ENCODE data around the gene CRACR2A.

CRACR2A gene

DNA sequence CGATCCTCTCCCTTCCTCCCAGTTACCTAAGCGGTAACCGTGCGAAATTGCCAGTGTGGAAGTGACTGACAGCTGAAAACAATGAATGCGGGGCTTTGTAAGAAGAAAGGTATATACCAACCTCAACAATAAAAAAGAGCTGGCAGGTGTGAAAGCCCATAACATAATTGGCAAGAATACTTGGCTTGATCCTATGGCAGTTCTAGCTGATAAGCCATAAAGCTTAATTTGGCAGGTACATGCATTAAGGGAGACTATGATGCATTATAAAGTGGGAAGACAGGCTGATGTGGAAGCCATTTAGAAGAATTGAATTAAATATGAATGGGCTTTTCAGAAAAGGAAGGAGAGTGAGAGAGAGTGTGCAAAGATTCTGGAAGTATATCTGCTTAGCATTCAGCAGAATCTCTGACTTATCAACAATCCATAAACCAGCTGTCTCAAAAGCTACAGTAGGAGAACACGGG is 71.3 kb downstream of the CRACR2A start:
- no peak for DNase-seq

DNA sequence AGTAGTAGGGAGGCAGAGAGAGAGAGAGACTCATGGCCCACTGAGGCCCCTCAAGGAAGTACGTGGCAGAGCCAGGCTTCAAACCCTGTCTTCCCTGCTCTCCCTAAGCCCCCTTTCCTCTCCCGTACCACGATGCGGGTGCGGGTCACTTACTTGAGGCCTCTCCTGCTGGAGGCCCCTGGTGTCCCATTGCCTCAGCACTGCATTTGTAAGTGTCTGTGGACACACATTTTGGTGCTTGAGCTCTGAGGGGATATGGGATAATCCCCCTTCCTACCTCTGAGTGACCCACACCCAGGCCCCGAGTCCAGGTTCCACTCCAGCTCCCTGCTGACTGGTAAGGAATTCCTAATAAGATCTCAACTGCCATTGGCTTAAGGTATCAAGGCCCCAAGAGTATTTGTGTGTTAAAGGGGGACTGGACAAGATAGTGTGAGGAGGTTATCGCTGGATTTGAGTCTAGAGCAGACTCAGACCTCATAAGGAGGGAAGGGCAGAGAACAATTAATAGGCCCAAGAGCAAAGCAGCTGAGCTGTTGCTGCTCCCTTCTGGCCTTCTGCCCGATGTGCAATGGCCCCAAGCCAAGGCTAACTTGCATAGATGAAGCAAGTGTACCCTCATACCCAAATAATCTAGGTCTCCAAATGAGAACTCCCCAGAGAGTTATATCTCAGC is 71.9 kb downstream of the CRACR2A start:
- DNase-seq, result no peak

DNA sequence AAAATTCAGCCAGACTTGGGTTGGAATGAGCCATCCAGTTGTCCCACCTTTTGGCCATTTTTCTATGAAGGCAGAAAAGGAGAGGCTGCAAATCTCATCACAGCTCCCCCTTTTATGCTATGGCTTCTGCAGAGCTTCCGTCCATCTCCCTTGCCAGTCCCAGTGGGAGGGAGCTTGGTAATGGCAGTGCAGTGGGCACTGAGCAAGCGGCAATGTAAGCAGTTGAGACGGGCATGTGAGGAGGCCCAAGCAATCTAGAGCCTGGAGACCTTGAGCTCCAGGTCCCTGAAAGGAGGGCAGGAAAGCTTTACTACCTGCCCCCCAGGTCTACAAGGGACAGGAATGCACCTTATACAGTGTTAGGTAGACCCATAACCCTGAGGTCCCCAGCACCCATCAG is 73.1 kb downstream of the CRACR2A start:
- DNase-seq, result no peak

DNA sequence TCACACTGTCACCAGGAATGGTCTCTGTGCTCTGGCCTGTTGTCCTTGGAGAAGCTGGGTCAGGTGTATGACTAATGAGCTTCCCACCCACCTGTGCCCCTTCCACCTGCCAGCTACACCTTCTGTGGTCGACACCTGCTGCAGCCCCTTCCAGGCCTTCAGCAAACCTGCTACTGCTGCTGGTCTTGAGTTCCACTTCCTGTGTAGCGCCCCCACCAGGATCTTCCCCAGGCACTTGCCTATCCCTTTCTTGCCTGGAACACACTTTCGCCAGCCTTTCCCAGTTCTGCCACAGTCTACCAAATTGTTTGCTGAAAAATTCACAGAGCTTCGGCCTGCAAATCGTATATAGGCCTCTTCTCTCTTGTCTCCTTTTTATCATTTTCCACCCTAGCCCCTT is 75.3 kb downstream of the CRACR2A start:
- DNase-seq, result no peak

DNA sequence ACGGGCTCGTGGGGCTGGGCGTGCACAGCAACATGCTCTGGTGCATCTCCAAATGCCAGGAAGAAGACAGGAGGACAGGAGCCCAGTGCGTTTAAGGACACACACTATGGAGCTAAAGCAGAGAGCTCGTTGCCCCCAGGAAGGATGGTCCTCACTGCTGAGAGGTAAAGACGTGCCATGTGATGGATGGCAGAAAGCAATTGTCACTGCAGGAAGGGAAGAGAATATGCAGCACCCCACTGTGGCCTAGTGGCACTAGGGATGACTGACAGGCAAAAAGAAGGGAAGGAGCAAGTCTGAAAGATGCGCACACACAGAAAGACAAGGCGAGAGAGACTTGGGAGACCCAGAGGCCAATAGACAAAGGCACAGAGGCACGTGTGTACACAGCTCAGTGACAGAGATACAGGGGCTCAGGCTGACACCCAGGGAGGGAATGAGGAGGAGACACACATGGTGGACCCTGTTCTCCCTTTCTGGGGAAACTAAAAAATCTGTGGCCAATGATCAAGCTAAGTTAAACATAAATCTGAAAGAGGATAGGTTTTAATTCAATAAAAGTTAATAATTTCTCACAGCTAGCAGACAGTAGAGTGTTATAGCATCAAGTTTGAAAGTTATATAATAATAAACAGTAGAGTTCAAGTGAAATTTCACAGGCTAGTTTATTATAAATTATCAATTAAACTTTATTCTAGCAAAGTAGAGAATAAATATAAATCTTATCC is 78.8 kb downstream of the CRACR2A start:
- no peak for DNase-seq

DNA sequence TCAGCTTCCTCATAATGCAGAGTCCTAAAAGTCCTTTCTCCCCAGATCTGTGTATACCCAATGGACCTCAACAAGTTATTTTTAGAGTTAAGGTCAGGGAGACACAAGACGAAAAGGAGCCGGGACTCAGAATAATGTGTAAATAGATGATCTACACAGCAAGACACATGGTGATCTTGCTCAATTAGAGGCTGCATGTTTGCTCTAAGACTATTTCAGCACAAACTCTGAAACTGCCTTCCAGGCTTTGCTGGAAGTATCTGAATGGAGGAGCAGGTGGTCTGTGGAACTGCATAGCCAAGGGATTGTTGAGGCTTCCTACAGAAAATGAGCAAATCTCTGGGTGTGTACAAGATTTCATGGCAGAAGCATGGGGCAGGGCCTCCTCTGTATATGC is 80.8 kb downstream of the CRACR2A start:
- DNase-seq, result no peak

DNA sequence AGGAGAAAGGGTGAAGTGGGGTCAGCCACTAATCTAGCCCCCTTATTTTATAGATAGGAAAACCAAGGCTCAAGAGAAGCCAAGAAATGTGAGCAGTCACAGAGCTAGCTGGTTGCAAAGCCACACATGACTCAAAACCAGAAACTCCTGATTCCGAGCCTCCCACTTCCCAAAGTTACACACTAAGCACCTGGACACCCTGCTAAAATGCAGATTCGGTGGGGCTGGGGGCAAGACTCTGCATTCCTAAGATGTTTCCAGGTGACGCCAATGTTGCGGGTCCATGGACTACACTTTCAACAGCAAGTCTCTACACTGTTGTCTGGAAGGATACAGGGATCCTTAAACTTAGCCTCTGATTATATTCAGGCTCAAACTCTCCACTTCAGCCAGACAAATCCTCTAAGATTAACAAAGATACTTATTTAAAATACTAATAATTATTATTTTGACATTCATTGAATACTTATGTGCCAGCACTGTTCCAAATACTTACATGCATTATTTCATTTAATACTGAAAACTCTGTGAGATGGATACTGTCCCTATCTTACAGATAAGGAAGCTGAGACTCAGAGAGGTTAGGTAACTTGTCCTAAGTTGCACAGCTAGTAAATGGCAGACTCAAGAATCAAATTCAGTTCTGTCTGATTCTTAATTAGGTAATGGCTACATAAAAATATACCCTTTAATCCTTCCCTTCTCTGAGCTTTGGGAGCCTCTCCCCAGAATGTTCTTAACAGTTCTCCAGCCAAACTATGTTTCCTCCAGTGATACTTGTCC is 81.4 kb downstream of the CRACR2A start:
- DNase-seq, result no peak

DNA sequence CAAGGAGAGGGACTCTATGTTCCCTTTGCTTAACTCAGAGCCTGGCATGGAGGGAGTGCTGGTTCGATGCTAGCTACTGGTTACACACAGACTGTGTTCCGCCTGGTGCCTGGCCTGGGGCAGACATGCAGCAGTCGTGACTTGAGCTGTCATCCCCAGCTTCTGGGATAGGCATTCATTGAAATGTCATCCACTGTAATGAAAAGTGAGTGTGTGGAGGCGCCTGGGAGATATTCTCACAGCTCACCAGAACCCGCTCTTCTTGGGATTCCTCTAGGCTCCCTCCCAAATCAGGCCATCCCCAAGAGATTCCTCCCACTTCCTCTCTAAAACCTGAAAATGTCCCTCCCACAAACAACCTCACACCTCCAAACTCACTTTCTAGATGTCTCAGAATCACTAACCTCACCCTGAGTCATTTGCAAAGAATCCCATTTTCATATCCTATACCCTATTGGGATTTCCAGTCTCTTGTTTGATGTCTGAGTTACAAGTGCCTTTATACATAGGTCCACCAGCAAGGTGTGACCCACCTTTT is 82.8 kb downstream of the CRACR2A start:
- DNase-seq, result peak in 1 of 2 donors; percentile 7

DNA sequence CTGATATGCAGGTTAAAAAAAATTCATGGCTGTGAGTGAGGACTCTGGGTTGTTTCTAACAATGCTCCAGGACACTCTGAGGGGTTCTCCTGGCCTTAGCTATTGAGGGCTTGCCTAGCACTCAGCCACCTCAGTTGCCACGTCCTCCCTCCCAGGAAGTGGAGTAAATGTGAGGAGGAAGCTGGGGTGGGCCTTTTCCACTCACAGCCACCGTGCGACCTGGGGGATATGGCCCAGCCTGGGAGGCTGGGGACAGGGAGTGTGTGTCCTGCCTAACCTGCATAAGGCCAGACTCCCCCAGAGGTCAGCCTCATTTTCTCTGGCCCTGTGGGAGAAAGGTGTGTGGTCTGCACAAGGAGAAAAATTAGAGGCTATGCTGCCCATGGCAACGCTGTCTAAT is 83.3 kb downstream of the CRACR2A start:
- DNase-seq, result no peak

DNA sequence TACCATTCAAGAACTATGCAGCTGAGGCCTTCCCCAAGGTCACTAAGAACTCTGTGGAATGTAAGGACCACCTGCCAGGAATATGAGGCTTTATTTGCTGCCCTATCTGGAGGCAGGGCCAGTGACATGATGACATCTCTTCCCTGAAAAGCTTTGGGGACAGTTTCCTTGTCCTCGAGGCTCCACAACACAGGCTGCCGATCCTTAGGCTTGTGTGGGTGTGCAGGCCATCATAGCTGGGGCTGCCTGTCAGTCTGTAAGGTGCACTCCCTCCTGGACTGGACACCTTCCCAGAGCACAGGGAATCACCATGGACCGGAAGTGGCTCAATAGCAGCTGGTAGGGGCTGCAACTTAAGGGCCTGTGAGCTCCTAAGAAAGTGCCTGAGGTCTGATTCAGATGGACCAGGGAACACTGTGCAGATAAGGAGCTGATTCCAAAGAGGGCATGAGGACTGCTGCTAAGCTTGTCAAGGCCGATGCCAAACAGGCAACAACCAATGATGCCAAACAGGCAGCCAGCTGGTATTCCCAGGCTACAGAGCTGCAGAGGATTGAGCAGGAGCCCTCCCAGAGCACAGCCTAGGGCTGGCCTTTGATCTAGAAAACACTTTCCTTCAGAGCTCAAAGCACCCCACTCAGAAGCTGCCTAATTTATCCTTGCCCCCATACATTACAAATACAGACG is 84.3 kb downstream of the CRACR2A start:
- no peak for DNase-seq

DNA sequence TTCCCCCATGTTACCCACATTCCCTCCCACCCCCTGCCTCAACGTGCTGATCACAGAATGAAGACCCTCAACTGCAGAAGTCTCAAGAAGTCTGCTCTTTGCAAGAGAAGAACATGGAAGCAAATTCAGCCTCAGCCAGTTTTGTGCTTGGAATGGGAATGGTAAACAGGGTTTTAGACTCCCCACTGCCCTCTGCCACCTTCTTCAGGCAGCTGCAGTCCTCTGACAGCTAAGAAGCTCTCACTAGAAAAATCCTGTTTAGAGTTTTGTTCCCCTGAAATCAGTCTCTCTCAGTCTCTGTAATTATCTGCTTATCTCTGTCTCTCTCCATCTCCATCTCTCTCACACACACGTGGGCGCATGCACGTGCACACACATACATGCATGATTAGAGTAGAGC is 85.4 kb downstream of the CRACR2A start:
- no peak for DNase-seq

DNA sequence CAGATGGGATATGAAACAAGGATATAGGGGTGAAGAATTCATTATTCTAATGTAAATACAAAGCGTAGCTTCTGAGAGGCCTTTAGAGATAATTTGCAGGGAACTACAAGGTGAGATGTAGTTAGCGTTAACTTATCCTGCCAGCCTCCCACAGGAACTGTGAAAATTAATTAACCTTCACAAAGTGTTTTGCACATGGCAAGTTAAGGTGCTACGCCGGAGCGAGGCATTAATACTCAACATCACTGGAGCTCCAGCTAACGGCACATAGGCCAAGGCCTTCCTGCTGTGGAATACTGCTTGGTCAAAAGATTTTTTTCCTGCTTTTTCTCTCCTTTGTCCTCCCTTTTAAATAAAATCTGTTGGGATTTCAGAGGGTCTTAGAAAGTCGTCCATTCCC is 86.5 kb downstream of the CRACR2A start:
- DNase-seq, result no peak

DNA sequence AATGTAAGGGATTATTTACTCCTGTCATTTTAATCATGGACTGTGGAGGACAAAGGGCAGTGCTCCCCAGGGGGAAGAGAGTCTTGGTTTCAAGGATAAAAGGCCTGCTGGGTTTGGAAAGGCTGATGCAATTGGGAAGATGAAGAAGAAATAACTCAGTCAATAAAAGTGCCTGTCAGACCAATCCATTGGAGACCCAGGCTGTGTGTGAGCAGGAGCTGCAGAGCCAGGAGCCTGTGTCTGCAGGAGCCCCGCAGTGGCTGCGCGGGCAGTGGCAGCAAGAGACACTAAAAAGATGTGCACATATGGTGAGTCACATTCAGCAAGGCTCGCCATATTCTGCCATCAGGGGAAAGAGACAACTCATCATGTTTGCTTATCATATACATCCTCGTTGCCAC is 90.4 kb downstream of the CRACR2A start:
- no peak for DNase-seq

DNA sequence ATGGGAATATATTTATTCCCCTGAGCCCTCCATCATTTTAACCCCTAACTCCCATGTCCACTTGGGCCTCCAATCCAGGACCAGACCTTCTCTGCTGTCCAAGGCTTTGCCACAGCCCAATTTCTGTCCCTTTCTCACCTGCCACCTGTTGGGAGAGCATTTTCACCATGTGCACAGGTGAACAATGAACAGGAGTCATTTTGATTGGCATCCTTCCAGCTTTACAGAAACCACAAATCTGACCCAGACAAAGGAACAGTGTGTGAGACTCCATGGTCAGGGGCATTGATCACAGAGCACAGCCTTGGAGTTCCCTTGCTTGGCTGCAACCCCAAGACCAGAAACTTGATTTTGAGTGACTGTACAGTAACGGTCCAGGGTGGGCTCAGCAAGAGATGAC is 91.9 kb downstream of the CRACR2A start:
- no peak for DNase-seq

DNA sequence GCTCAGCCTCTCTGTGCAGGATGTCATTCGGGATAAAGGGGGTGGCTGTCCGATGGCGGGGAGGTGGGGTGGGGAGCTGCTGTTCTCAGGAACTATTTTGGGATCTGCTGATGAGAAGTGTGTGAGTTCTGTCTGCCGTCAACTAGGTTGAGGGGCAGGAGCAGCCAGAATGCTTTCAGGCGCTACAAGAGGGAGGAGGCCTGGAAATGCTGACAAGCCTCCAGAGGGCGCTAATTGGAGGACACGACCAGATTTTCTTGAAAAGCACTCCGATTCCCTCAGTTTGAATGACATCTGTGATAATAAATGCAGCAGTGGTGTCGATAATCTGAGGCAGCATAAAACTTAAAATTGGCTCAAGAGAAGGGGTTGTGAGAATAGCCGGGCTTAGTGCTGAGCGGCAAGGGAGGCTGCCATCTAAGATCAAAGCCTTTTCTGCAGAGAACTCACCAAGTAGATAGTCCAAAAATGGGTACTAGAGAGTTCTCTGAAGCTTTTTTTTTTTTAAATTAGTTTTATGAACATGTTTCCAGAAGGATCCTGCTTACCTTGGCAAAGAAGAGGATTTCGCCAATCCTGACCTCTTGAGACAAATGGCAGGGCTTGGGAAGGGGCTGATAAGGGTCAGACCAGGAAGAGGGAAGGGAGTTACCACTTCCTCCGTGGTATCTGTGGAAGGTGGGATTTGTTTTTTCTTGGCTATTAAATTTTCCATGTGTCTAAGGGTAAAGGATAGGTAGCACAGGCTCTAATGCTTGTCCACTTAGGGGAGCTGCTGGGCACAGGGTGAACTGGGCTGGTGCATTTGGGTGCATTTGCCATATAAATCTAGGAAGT is 94.4 kb downstream of the CRACR2A start:
- DNase-seq, result peak in 1 of 2 donors; percentile 25

DNA sequence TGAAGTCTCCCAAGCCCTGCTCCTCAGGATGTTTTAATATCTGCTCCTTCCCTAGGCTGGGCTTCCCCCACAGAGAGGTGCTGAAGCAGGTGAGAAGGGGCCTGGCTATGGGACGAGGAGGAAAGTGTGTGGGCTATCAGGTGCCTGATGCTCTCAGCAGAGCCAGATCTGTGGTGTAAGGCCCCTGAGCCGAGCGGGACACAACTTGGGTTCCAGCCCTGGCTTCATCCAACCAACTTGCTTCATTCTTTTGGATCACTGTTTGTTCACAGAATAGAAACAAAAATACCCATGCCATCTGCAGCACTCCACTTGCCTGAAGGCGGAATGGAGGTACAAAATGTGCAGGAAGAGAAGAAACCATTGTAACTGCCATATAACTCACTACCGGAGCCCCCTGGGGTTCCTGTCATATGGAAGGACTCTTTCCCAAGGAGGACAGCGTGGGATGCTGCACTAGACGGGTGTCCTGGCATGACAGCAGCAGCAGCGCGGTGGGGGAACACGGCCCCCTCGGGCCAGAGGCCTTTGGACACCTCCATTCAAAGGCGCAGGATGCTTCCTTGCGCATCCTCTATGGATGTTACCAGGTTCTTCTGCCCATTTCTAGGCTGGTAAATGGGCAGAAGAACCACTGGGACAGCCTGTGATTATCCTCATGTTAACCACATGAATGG is 95.8 kb downstream of the CRACR2A start:
- DNase-seq, result no peak

DNA sequence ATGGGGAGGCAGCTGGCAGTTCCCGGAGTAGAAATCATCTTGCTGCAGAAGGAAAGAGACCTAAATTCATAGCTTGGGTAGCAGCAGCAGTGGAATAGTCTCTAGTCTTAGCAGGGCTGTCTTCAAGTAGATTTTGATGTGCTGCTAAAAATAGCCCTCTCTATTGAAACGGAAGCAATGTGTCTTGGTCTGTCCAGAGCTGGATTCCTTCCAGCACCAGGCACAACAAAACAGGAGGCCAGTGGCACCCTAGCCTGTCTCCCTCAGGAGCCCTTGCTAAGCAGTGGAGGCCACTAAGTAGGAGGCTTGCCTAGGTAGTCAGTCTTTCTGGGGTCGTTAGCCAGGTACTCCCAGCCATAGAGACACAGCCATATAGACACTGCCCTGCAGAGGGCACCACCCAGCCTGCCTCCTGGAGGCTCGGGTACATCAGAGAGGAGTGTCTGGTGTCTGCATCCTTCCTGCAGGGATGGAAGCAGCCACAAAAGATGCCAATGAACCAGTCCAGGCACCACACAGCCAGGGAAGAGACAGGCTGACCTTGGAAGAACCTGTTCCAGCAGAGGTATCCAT is 97.5 kb downstream of the CRACR2A start:
- no peak for DNase-seq

DNA sequence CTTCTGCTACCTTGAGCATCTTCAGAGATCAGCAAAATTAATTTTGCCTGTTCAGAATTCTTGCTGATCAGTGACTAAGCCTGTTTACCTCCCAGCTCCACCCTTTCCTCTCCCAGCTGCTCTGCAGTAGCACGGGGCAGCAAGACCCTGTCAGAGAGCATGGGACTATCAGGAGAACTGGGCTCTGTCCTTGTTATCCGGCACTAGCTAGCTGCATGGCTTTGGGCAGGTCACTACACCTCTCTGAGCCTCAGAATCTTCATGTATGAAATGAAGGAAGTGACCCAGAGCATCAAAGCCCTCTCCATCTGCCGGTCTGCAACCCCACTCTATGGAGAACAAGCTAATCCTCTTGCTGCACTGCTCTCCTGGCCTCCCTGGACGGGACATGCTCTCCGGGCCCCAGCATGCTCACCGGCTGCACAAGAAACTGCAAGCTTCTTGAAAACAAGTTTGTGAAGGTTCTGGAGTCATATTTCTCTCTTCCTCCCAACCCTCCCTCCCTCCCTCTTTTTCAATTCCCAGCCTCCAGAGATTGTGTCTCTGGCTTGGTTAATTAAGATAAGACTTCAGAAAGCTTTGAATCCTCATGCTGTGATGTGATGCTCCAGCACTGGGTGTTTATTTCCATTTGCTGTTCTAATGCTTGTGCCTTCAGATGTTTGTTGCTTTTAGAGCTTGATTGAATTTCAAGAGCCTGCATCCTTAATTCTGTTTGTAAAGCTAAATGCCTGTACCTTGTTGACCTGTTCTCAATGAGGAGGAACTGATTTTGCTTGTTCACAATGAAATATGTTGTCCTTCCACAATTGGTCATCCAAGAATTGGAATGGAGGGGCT is 101.1 kb downstream of the CRACR2A start:
- DNase-seq, result no peak

DNA sequence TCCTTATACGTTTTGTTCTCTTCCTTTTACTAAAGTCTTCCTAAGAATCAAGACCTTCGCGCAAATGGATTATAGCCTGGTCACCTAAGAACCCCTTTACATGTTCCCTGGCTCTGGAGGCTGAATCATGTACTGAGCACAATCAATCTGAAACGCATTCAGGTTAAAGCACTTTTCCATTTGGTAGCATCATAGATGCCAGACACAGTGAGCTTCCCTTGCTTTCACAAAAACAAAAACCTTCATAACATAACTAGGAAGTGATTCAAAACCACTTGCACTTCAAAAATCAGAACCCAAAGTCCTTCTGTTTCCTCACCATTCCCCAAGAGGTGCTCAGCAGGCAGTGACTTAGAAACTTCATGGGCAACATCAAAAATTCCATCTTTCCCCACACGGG is 105.4 kb downstream of the CRACR2A start:
- DNase-seq, result no peak

All from stimulated activated CD4-positive, alpha-beta T cell treated with anti-CD3 and anti-CD28 coated beads, Interleukin-2, amount 100 ng/mL, for 24 hours (primary cell).